ENCODE data around the gene ACVR1C.

The ACVR1C gene

GRCh38 chr2:157628477-157629415 is at the start of gene ACVR1C:
TSS of gene ACVR1C (minus strand) at chr2:157628864. CDS start at chr2:157628644, 220 bp downstream.
- DNase-seq (ENCODE audit: low read depth): peak; percentile 20

GRCh38 chr2:157677941-157678340 is 49.3 kb upstream of the ACVR1C start:
- DNase-seq (ENCODE audit: low read depth): no peak

- no peak for DNase-seq (ENCODE audit: low read depth)
These were observed 43.5 kb upstream of the ACVR1C start for GRCh38 chr2:157672129-157672528.

DNA sequence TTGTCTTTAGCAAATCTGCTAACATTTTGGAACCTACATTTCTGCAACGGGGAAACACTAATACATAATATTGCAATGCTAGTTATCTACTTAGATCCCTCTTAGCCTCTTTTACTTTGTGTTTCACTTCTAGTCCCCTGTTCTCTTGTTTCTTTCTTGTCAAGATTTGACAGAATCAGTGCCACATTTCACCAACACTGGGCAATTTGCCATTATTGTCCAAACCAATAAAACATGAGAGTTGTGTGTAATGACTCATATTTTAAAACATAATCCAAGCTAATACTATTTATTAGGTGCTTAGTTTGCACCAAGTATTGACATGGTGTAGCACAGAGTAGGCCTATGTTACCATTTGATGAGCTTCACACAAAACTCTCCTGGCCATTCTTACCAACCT is 33.7 kb upstream of the ACVR1C start:
- DNase-seq (ENCODE audit: low read depth): no peak

- no peak for DNase-seq (ENCODE audit: low read depth)
These were observed 33.1 kb upstream of the ACVR1C start for GRCh38 chr2:157661776-157662175.

- DNase-seq (ENCODE audit: low read depth): no peak
These were observed 29.2 kb upstream of the ACVR1C start for GRCh38 chr2:157657858-157658257.

DNA sequence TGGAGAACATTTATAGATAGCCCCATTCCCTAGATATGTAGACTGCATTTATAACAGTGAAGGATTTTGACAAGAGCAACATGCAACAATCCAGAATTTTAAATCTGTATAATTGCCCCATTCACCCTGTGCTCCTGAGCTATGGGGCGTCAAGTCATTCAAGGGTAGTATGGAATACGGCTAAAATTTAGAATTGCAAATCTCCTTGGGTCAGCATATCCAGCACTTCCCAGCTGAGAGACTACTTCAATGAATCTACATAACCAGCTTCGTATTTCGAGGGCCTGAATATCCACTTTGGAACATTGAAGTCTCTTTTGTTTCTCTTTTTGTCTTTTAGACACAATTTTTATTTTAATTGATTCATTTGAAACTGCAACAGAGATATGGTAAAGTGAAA is 28.4 kb upstream of the ACVR1C start:
- no peak for DNase-seq (ENCODE audit: low read depth)

DNA sequence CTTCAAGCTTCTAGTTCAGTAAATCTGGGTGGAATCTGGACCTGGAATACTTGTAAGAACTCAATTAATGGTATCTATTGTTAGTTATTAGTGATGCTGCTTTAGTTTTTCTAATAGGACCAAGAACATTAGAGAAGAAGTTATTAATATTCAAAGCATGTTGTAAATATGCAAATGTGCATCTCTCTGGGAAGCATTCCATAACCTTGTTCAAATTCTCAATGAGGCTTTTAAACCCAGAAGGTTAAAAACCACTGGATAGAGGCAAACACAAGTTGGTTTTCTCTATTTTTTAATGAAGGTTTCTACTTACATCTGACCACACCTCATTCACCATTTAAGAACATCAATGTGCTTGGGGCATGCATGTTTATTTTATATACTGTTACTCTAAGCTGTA is 16.1 kb upstream of the ACVR1C start:
- no peak for DNase-seq (ENCODE audit: low read depth)

- no peak for DNase-seq (ENCODE audit: low read depth)
These were observed 3.2 kb upstream of the ACVR1C start for GRCh38 chr2:157631861-157632260.

GRCh38 chr2:157627594-157628476 is 829 bp downstream of the ACVR1C start:
- no peak for DNase-seq (ENCODE audit: low read depth)

DNA sequence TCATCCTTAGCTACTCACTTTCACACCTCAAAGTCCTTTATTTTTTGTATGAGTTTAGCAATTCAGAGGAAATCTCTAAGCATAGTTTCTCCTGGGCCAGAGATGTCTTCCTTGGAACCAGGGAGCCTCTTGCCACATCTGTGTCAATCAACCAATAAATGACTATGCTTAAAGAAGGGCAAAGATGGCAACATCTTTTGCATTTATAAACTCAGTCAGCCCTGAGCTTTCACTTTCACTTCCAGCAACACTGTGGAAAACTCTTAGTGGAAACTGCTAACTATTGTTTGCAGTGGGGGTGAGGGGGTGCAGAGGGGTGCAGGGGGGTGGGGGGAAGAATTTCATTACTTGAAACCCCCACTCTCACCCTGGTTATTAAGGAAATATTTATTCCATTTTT is 3.4 kb downstream of the ACVR1C start:
- no peak for DNase-seq (ENCODE audit: low read depth)

DNA sequence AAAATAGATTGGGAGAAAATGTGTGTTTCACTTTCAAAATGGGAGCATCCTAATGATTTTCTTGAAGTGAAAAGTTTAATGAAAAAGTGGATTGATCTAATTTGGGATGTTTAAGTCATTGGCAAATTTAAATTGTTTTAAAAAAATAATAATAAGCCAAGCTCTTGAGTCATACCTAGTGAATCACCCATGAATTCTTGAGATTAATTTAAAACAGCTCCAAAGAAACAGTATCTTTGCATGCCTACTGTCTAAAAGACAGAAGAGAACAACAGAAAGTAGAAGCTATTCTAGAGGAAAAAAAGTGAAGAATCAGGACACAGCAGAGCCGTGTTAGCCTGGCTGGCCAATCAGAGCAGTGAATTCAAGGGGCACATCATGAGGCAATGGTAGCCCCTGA is 7.7 kb downstream of the ACVR1C start:
- no peak for DNase-seq (ENCODE audit: low read depth)

- DNase-seq (ENCODE audit: low read depth): no peak
These were observed 16.9 kb downstream of the ACVR1C start for GRCh38 chr2:157611726-157612125.

DNA sequence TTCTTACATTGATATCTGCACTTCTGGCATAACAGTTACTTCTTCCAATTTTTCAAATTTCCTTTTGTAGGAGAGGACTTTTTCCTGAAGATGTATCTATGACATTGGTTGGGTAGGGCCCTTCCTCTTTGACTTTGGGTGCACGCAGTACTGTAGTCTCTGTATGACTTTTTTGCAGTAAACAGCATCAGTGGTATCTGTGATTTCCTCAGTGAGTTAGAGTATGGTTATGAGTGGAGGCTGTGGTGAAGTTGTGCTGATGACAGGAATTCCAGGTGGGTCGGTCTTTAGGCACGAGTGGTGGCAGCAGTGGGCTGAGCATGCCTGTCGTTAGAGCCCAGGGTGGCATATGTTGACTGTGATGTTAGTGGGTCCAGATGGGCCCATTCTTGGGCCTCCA is 17.6 kb downstream of the ACVR1C start:
- DNase-seq (ENCODE audit: low read depth): no peak

DNA sequence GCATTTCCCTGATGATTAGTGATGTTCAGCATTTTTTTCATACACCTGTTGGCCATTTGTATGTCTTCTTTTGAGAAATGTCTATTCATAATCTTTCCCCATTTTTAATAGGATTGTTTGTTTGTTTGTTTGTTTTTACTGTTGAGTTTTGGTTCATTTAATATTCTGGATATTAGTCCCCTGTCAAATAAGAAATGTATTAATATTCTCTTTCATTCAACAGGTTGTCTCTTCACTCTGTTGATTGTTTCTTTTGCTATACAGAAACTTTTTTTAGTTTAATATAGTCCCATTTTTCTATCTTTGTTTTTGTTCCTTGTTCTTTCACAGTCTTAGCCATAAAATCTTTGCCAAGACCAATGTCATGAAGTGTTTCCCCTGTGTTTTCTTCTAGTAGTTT is 22.1 kb downstream of the ACVR1C start:
- DNase-seq (ENCODE audit: low read depth): no peak

DNA sequence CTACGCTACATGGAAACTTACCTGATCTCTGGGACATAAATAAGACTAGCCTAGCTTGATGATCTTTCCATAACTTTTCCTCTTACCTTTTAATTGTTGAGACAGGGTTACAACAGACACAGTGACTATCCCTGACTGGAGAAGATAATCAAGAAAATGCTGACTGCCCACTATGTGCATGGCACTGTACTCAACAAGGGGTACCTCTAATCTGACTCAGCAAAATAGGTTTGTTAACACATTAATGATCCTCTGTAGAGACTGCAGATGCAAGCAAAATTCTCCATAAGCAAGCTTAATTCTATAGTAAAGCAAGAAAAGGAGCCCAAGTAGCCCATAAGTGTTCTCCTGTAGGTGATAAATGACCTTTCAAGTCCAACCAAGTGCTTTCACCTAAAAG is 25.5 kb downstream of the ACVR1C start:
- no peak for DNase-seq (ENCODE audit: low read depth)

DNA sequence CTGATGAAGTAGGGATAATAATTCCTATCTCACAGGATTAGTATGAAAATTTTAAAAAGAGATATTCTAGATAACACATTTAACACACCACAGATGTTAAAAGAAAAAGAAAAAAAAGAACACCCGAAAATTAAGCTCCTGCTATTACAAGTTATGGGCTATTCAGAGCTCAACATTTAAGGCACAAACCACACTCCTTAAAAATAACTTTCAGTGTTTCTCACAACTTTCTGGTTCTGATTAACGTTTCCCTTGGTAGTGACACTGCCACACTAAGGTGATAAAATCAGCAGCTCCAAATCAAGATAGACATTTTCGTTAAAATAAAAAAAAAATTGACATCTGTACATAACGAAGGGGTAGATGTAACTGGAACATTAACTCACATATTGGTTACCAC is 26.9 kb downstream of the ACVR1C start:
- no peak for DNase-seq (ENCODE audit: low read depth)

- peak; percentile 18 for DNase-seq (ENCODE audit: low read depth)
These were observed 31.5 kb downstream of the ACVR1C start for GRCh38 chr2:157596992-157597681.

DNA sequence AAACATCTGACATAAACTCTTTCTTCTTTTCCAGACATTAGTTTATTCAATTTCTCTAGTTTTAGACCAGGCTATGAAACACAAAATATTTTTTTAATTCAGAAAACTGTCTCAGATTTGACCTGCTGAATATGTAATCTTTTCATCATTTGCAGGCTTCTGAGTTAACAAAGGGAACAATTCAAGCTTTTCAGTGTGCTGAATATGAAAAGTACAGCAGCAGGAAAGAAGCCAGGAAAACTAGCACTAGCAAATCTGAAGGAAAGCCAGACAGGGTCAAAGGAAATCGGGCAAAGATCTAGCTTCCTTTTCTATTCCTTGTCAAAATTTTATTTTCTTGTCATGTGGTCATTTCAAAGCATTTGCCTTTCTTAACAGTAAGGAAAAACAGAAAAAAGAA is 35.3 kb downstream of the ACVR1C start:
- no peak for DNase-seq (ENCODE audit: low read depth)

DNA sequence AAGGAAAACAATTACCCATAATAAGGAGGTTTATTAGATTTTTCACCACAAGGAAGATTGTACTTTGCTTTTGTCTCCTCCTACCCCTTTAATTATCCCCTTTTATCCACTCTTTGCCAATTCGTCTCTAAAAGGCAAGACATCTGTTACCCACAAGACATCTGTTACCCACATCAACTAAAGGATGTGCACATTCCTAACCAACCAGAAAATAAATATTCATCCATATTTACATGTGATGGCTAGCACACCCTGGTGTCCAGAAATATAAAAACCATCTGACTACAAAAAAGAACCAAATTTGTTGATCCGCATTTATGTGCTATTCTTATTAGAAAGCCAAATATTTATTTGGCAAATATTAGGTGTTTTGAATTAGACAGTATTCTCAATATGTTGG is 35.7 kb downstream of the ACVR1C start:
- no peak for DNase-seq (ENCODE audit: low read depth)

- no peak for DNase-seq (ENCODE audit: low read depth)
These were observed 36.3 kb downstream of the ACVR1C start for GRCh38 chr2:157592374-157592773.

DNA sequence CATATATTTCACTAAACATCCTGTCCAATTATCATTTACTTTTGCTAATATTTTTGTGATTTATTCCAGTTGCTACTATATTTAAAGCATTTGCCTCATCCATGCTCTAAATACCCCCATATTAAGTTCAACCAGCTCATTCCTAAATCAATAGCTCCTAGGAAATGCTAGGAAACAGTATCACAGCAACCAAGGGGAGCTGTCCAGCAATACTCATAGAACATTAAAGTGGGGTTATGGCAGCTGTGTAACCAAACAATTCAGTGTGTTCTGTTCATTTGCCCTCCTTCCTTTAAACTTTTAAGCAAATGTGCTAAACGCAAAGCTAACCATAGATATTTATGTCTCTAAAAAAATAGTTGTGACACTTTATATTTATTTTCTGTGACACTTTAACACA is 41.1 kb downstream of the ACVR1C start:
- DNase-seq (ENCODE audit: low read depth): no peak
